Measurements from ENCODE around the gene CDIPT. TPM values are rescaled to one million over a fixed set of nuclear protein-coding genes. Genes with fewer than 3 reads are reported as not detected.
A peak's percentile ranks its signal among the peaks of the same experiment; 100 is the strongest.
"Not testable (repeated sequence)": the region's sequence is repeated elsewhere in the genome, so short reads cannot be mapped to it uniquely, and the experiment has no call there.

The CDIPT gene
- total RNA-seq, 1 donor from 2014 or later: 52.1 TPM

- no peak for DNase-seq (ENCODE audit: low read depth in 2 of 2)
These were observed 2.8 kb downstream of the CDIPT start for GRCh38 chr16:29860218-29860617.

GRCh38 chr16:29858974-29859373 lies 4.1 kb downstream of the CDIPT start:
- no peak for DNase-seq (ENCODE audit: low read depth in 2 of 2)

- no peak for DNase-seq (ENCODE audit: low read depth in 2 of 2)
These were observed 4.7 kb downstream of the CDIPT start for GRCh38 chr16:29858149-29858849.

GRCh38 chr16:29857133-29857760 lies 5.8 kb downstream of the CDIPT start:
- no peak for DNase-seq (ENCODE audit: low read depth in 2 of 2)

- DNase-seq (ENCODE audit: low read depth in 2 of 2): no peak
These were observed 8.4 kb downstream of the CDIPT start for GRCh38 chr16:29854520-29855100.

GRCh38 chr16:29852654-29853053 lies 10.4 kb downstream of the CDIPT start:
- peak; percentile 90 to 92 for DNase-seq (ENCODE audit: low read depth in 2 of 2)

GRCh38 chr16:29850998-29851397 lies 12.0 kb downstream of the CDIPT start:
- no peak for DNase-seq (ENCODE audit: low read depth in 2 of 2)

GRCh38 chr16:29849505-29849904 lies 13.5 kb downstream of the CDIPT start:
- no peak for DNase-seq (ENCODE audit: low read depth in 2 of 2)

GRCh38 chr16:29848420-29849297 lies 14.4 kb downstream of the CDIPT start:
- peak; percentile 34 to 76 for DNase-seq (ENCODE audit: low read depth in 2 of 2)

- no peak for DNase-seq (ENCODE audit: low read depth in 2 of 2)
These were observed 17.4 kb downstream of the CDIPT start for GRCh38 chr16:29845656-29846055.

GRCh38 chr16:29844575-29845331 lies 18.3 kb downstream of the CDIPT start:
- DNase-seq (ENCODE audit: low read depth in 2 of 2): no peak

- DNase-seq (ENCODE audit: low read depth in 2 of 2): no peak
These were observed 19.1 kb downstream of the CDIPT start for GRCh38 chr16:29843931-29844330.

- no peak for DNase-seq (ENCODE audit: low read depth in 2 of 2)
These were observed 20.2 kb downstream of the CDIPT start for GRCh38 chr16:29842732-29843346.

- no peak for DNase-seq (ENCODE audit: low read depth in 2 of 2)
These were observed 21.4 kb downstream of the CDIPT start for GRCh38 chr16:29841631-29842030.

GRCh38 chr16:29840240-29840639 lies 22.8 kb downstream of the CDIPT start:
- DNase-seq (ENCODE audit: low read depth in 2 of 2): no peak

- DNase-seq (ENCODE audit: low read depth in 2 of 2): no peak
These were observed 23.2 kb downstream of the CDIPT start for GRCh38 chr16:29839822-29840221.

GRCh38 chr16:29837841-29838240 lies 25.2 kb downstream of the CDIPT start:
- peak in 1 of 2 donors; percentile 81 for DNase-seq (ENCODE audit: low read depth in 2 of 2)

GRCh38 chr16:29836623-29837022 lies 26.4 kb downstream of the CDIPT start:
- no peak for DNase-seq (ENCODE audit: low read depth in 2 of 2)

- no peak for DNase-seq (ENCODE audit: low read depth in 2 of 2)
These were observed 27.1 kb downstream of the CDIPT start for GRCh38 chr16:29835926-29836325.

GRCh38 chr16:29834079-29834478 lies 28.9 kb downstream of the CDIPT start:
- DNase-seq (ENCODE audit: low read depth in 2 of 2): no peak

- DNase-seq (ENCODE audit: low read depth in 2 of 2): not testable (repeated sequence)
These were observed 29.8 kb downstream of the CDIPT start for GRCh38 chr16:29833219-29833618.
